Endothelial cell of umbilical vein (primary cell): Measurements from ENCODE around the gene PPIL1. TPM values are rescaled to one million over a fixed set of nuclear protein-coding genes. Genes with fewer than 3 reads are reported as not detected.
A peak's percentile ranks its signal among the peaks of the same experiment; 100 is the strongest.

Source experiments
- BruUV-seq: library from RNA; stranded (reverse); fragments of 400-500 nt; replicated peaks from 2 replicates; lab custom pipeline; 2021; lab: Mats Ljungman, UMichigan
- CTCF ChIA-PET: fragments of 300-600, 350-600 bp; sonication (Branson Sonifier 250); formaldehyde crosslinking; loops from one replicate; lab custom pipeline; 2021; ENCODE audit warnings: antibody characterized with exemption, inconsistent platforms; lab: Charles Lee
- POLR2A ChIA-PET: fragments of 300-600, 350-600 bp; sonication (Branson Sonifier 250); formaldehyde crosslinking; loops from one replicate; lab custom pipeline; 2021; ENCODE audit warnings: antibody characterized with exemption, inconsistent platforms; lab: Charles Lee
- DNase-seq: peaks from one replicate; pipeline ENCODE4 v3.0.0-alpha.2; 2011; ENCODE audit warnings: low read depth, low spot score
- FAIRE-seq: peaks from 2 replicates; lab custom pipeline; 2011; peaks lifted over from hg19 to GRCh38; lab: Jason Lieb, UNC
- H2AFZ ChIP-seq: 2 replicates; pipeline ENCODE4 v1.6.0; 2012; ENCODE audit warnings: low read depth, low read length, control low read depth, inconsistent platforms
- H3K27ac ChIP-seq: 2 replicates; pipeline ENCODE4 v1.5.1; 2011; ENCODE audit warnings: low read depth, mild to moderate bottlenecking, control low read depth, low read length, moderate library complexity; ENCODE audit not compliant: insufficient read depth
- H3K27me3 ChIP-seq, 2 experiments: 2 replicates each; pipeline versions ENCODE4 v1.6.0 to v1.6.1; 2011; ENCODE audit warnings: low read length in 2 of 2, mixed read lengths in 1 of 2; ENCODE audit not compliant: control insufficient read depth in 2 of 2, insufficient read depth in 2 of 2
- H3K36me3 ChIP-seq, 2 experiments: 2 replicates in 1 of 2; 3 replicates in 1 of 2; pipeline ENCODE4 v1.5.1; 2011; ENCODE audit warnings: low read length in 2 of 2, mild to moderate bottlenecking in 1 of 2, moderate library complexity in 1 of 2; ENCODE audit not compliant: control insufficient read depth in 2 of 2, insufficient read depth in 2 of 2; ENCODE audit errors: extremely low read depth in 1 of 2
- H3K4me1 ChIP-seq: 3 replicates; pipeline ENCODE4 v1.5.1; 2011; ENCODE audit warnings: mild to moderate bottlenecking, low read length; ENCODE audit not compliant: control insufficient read depth, insufficient read depth; ENCODE audit errors: extremely low read depth
- H3K4me2 ChIP-seq: 2 replicates; pipeline ENCODE4 v1.6.1; 2011; ENCODE audit warnings: low read length, control low read depth, mixed read lengths; ENCODE audit not compliant: insufficient read depth
- H3K4me3 ChIP-seq, 3 experiments: fragments of 200-600 bp in 1 of 3; sonication (generic), shearing (Covaris generic) in 1 of 3; replicated peaks in 1 of 3; 2 replicates each; pipeline ENCODE4 v1.5.1; 2011 to 2016; ENCODE audit warnings: control low read depth in 3 of 3, low read length in 3 of 3, mild to moderate bottlenecking in 2 of 3, inconsistent platforms in 1 of 3, low read depth in 1 of 3, moderate library complexity in 1 of 3; ENCODE audit not compliant: insufficient read depth in 1 of 3
- H3K79me2 ChIP-seq: 2 replicates; pipeline ENCODE4 v1.6.0; 2012; ENCODE audit warnings: low read length, inconsistent platforms; ENCODE audit not compliant: control insufficient read depth, insufficient read depth
- H3K9ac ChIP-seq: replicated peaks from 2 replicates; pipeline ENCODE3; 2011; ENCODE audit warnings: low read length, control low read depth; ENCODE audit not compliant: insufficient read depth; ENCODE audit errors: extremely low read depth
- H3K9me1 ChIP-seq: replicated peaks from 3 replicates; pipeline ENCODE4 v1.6.0; 2011; ENCODE audit warnings: mild to moderate bottlenecking, low read length; ENCODE audit not compliant: control insufficient read depth, insufficient read depth; ENCODE audit errors: extremely low read depth
- H3K9me3 ChIP-seq: replicated peaks from 2 replicates; pipeline ENCODE4 v1.5.1; 2012; ENCODE audit warnings: low read length, inconsistent platforms; ENCODE audit not compliant: control insufficient read depth, insufficient read depth
- H4K20me1 ChIP-seq: replicated peaks from 2 replicates; pipeline ENCODE3; 2011; ENCODE audit warnings: mild to moderate bottlenecking, low read length; ENCODE audit not compliant: control insufficient read depth, insufficient read depth; ENCODE audit errors: extremely low read depth
- CTCF ChIP-seq, 2 donors: IDR thresholded peaks; 1 replicate in 1 of 2; 2 replicates in 1 of 2; pipeline ENCODE4 v1.5.1; 2011; ENCODE audit warnings: low read length in 2 of 2, mild to moderate bottlenecking in 2 of 2, moderate library complexity in 2 of 2, control low read depth in 1 of 2, inconsistent platforms in 1 of 2, low read depth in 1 of 2; ENCODE audit not compliant: insufficient read depth in 1 of 2; ENCODE audit errors: extremely low read depth in 1 of 2
- EZH2 ChIP-seq: IDR thresholded peaks from 2 replicates; pipeline ENCODE4 v1.6.1; 2012; ENCODE audit warnings: borderline replicate concordance, low read depth, mild to moderate bottlenecking, moderate library complexity, low read length, inconsistent platforms; ENCODE audit not compliant: severe bottlenecking
- FOS ChIP-seq: IDR thresholded peaks from 2 replicates; pipeline ENCODE4 v1.6.1; 2011; ENCODE audit warnings: mild to moderate bottlenecking, low read length, moderate library complexity, borderline replicate concordance; ENCODE audit not compliant: insufficient read depth
- GATA2 ChIP-seq: IDR thresholded peaks from 2 replicates; pipeline ENCODE4 v1.7.0; 2011; ENCODE audit warnings: low read depth, mild to moderate bottlenecking, moderate library complexity, mixed read lengths, low read length; ENCODE audit not compliant: insufficient read length, insufficient read depth
- JUN ChIP-seq: IDR thresholded peaks from 2 replicates; pipeline ENCODE4 v1.6.1; 2011; ENCODE audit warnings: borderline replicate concordance, low read depth; ENCODE audit not compliant: insufficient read length, insufficient read depth
- MYC ChIP-seq: IDR thresholded peaks from one replicate; pipeline ENCODE4 v1.6.1; 2011; ENCODE audit warnings: mild to moderate bottlenecking, low read depth, low read length
- POLR2A ChIP-seq: IDR thresholded peaks from 2 replicates; pipeline ENCODE4 v1.6.1; 2012; ENCODE audit warnings: low read depth, mild to moderate bottlenecking, control low read depth, low read length
- POLR2AphosphoS5 ChIP-seq: IDR thresholded peaks from 2 replicates; pipeline ENCODE4 v1.6.1; 2012; ENCODE audit warnings: low read depth, mild to moderate bottlenecking, control low read depth, low read length, moderate library complexity; ENCODE audit not compliant: insufficient read depth
- dilution Hi-C: fragments of 300-500 bp; cut with MboI; formaldehyde crosslinking; loops from one replicate; pipeline ENCODE4 v1.15.0; 2019; ENCODE audit warnings: low sequenced_read_pairs; ENCODE audit not compliant: extremely low pct_ligation_motif_present
- intact Hi-C: fragments of 100-400 bp; cut with micrococcal nuclease; formaldehyde crosslinking; loops from one replicate; pipeline ENCODE4 v1.10.0; 2022
- polyA plus RNA-seq, 4 experiments: library from polyadenylated mRNA; depleted of rRNA in 3 of 4; stranded (reverse) in 3 of 4; unstranded in 1 of 4; fragments of >200 nt; gene quantifications; 2 replicates each; pipeline versions ENCODE4 v1.2.1 to v1.2.3, GENCODE V29; 2011 to 2012; ENCODE audit warnings: missing spikeins in 1 of 4
- total RNA-seq: library from RNA; stranded (reverse); gene quantifications from 2 replicates; pipeline ENCODE4 v1.2.3, GENCODE V29; 2021
- TF ChIP-seq, protein P1 (sequence below): IDR thresholded peaks from 2 replicates; pipeline ENCODE4 v1.6.1; 2011; ENCODE audit not compliant: insufficient read depth, insufficient read length

Gene PPIL1
- total and polyA plus RNA-seq, 2 donors (not counting 3 experiments of a cell fraction or from before 2014, with no cell fraction given): 28.6 to 35.6 TPM

DNA sequence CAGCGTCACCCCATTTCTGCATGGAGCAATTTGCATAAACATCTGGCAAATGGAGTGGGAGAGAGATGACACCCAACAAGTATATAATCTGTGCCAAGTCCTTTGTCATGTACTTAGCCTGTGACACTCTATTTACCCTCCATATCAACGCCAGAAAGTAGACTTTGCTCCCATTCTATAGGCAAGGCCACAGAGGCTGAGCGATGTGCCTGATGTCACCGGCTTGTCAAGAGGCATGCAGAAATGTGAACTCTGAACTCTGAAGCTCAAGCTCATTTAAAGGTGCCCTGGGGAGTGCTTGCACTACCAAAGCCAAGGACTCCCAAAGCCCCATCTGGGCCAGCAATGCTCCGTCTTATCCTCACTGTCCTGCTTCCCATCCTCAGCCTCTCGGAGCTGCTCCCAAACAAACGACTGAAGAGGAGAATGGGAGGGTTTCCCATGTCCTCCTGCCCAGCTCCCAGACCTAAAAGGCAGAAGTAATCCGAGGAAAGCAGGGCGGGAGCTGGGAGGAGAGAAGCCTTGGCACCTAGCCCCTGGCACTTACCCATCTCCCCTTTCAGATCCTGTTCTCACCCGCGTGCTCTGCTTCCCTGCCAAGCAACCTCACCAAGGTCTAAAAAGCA lies 44.6 kb downstream of the PPIL1 start:
- Histone ChIP-seq H3K4me1 (peaks cover 49% of the 10 kb centered on the region), H3K4me2 (no peak overlapping the region), H4K20me1 (no peaks in the 10 kb centered on the region), H3K9me1 (no peaks in the 10 kb centered on the region), H3K36me3 (peaks cover 0 to 8% of the 10 kb centered on the region in 2 experiments), H3K79me2 (peaks cover 3% of the 10 kb centered on the region), H3K9ac (no peak overlapping the region), H3K9me3 (no peaks in the 10 kb centered on the region), H3K27me3 (no peaks in the 10 kb centered on the region), H2AFZ (peak overlapping the region; percentile 12), H3K4me3 (no peak overlapping the region), H3K27ac (no peak overlapping the region)
- peak; percentile 82 for DNase-seq
- ChIA-PET POLR2A (no interaction called here), CTCF (interaction anchor here (0.8 to 1.9 kb wide), 11 partner anchors 13 to 71 kb away, joined by 3 to 17 read pairs (median 4); no protein-coding TSS in a partner anchor)
- dilution Hi-C loops: no loop called here
- no TSS peak for BruUV-seq
- FAIRE-seq: peak; percentile 73
- TF ChIP-seq FOS: no peak
- no peak for TF ChIP-seq GATA2
- intact Hi-C loops: no loop called here

DNA sequence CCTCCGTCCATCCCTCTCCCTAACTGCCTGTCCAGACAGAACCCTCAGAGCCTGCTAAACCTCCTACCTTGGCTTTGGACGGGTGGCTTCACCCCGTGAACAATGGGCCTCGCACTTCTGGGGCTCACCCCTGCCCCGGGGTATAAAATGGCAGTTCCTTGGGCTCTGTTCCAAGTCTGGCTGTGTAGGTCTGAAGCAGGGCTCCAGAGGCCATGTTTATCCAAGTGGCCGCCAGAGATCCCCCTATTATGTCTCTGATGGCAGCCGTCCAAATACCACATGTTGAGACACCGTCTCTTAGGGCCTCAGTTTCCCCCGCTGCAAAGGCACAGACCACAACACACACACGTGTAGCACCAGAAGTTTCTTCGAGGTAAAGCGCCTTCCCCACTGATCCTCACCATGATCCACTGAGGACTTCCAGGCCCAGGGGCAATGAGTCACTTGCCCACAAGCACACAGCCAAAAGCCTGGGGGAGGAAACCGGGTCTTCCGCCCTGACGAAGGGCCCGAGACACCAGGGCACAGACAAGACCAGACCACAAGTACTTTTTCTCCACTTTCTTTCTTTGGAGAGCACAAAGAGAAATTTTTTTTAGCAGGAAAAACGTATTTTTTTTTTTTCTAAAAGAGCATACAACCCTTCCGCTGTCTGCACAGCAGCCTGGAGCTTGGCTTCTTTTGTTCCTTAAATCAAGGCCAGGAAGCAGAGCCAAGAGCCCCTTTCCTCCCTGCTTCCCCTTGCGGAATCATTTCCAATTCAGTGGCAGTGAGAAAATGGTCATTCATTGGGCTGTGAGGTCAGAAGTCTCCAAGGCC lies 47.1 kb downstream of the PPIL1 start:
- ChIA-PET CTCF (interaction anchor here (0.6 to 2.0 kb wide), 9 partner anchors 14 to 191 kb away, joined by 3 to 23 read pairs (median 3); no protein-coding TSS in a partner anchor), POLR2A (interaction anchor here (0.6 to 0.7 kb wide), 3 partner anchors 26 to 190 kb away, joined by 3 to 5 read pairs (median 4); no protein-coding TSS in a partner anchor)
- Histone ChIP-seq H3K36me3 (peaks cover 0 to 2% of the 10 kb centered on the region in 2 experiments), H3K4me1 (peaks cover 72% of the 10 kb centered on the region), H3K27me3 (no peaks in the 10 kb centered on the region), H3K27ac (peak overlapping the region; percentile 100), H4K20me1 (no peaks in the 10 kb centered on the region), H3K79me2 (peaks cover 3% of the 10 kb centered on the region), H3K9me1 (no peaks in the 10 kb centered on the region), H3K9me3 (no peaks in the 10 kb centered on the region), H3K4me2 (peak overlapping the region; percentile 48), H2AFZ (peak overlapping the region; percentile 36), H3K9ac (peak overlapping the region; percentile 87), H3K4me3 (peak overlapping the region in 1 of 3 experiments; percentile 13)
- DNase-seq (peak; percentile 99), FAIRE-seq (peak; percentile 98)
- peak; percentile 83 for TF ChIP-seq POLR2AphosphoS5
- TF ChIP-seq, protein P1, sequence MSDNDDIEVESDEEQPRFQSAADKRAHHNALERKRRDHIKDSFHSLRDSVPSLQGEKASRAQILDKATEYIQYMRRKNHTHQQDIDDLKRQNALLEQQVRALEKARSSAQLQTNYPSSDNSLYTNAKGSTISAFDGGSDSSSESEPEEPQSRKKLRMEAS: peak; percentile 47
- TF ChIP-seq EZH2: no peak
- TF ChIP-seq CTCF (IDR thresholded peaks at IDR 0.05; ENCODE audit: extremely low read depth in 1 of 2, insufficient read depth in 1 of 2, low read depth in 1 of 2, low read length in 2 of 2): no peak
- TF ChIP-seq FOS: peak; percentile 95
- TF ChIP-seq POLR2A: peak; percentile 59
- TF ChIP-seq MYC: peak; percentile 66
- peak; percentile 50 for TF ChIP-seq GATA2
- peak; percentile 68 for TF ChIP-seq JUN
- dilution Hi-C loops (no loop called here), intact Hi-C loops (loop anchor here (1.0 to 2.0 kb wide), 3 partner anchors 12 to 417 kb away; partner anchors contain the start of gene CPNE5)
- TSS peak; percentile 28 for BruUV-seq
